HG02840 (cell line): Measurements from ENCODE around the gene FLRT1.

Experiments used
- ATAC-seq: cut with Tn5 transposase; IDR thresholded peaks from one replicate; pipeline ENCODE4 v1.9.1; 2021; ENCODE audit warnings: mild to moderate bottlenecking, moderate library complexity, moderate number of reproducible peaks; ENCODE audit not compliant: unreplicated experiment, low FRiP score

The FLRT1 gene

DNA sequence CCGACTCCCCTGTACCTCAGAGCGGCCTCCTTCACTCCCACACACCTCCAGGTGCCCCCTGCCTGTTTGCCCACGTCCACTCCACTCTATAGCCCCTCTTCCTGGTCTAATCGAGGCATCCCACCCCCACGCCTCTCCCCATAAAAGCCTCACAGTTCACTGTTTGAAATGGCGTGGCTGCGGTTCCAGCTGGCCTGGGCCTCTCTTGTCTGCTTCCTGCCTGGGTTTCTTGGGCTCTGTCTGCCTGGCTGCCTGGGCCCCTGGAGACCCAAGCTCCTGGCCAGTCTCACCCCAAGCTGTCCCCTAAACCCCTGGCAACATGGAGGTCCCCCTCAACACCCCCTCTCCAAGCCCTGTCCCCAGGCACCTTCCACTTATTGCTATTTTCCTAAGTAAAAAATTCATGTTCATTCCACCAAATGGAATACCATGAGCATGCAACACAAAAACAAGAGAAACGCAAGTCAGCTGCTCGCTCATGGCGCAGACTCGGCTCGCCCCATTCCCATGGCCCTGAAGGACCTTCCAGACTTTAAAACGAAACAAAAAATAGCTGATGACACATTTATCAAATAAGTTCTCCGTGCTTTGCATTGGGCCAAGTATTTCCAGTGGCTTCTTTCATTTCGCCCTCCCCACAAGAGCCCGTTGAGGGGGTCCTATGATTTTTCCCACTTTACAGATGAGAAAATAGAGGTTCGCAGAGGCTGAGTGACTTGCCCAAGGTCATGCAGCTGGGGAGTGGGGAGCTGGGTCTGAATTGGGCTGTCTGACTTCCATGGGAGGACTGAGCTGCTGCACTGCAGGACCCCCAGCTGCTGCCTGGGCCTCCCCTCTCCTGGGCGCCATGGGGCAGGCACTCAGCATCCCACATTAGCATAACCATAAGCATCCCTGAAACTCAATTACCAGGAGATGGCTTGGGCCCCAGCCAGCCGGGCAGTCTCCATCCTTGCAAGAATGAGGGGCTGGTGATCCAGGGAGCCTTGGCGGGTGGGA lies 11.7 kb upstream of the FLRT1 start:
- no peak for ATAC-seq

DNA sequence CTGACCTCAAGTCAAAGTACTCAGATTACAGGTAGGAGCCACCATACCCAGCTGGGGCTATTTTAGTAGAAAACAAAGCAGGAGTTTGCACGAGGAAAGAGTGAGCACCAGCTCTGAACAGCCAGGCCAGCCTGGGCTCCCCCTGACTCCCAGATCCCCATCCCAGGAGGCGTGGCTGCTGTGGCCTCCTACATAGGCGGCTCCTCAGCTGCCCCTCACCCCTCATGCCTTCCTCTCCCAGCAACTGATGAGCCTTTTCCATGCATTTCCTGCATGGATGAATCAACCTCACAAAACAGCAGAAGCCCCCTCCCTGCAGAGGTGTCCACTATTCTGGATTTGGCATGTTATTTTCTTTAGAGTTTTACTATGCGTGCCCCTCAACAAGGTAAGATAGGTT lies 10.5 kb upstream of the FLRT1 start:
- no peak for ATAC-seq

- no peak for ATAC-seq
Observed at GRCh38 chr11:64026575-64027205, 9.0 kb upstream of the FLRT1 start.

GRCh38 chr11:64027651-64028397 lies 7.9 kb upstream of the FLRT1 start:
- no peak for ATAC-seq

- ATAC-seq = no peak
Observed at GRCh38 chr11:64028398-64029115, 7.2 kb upstream of the FLRT1 start.

GRCh38 chr11:64029773-64030172 lies 6.0 kb upstream of the FLRT1 start:
- no peak for ATAC-seq

DNA sequence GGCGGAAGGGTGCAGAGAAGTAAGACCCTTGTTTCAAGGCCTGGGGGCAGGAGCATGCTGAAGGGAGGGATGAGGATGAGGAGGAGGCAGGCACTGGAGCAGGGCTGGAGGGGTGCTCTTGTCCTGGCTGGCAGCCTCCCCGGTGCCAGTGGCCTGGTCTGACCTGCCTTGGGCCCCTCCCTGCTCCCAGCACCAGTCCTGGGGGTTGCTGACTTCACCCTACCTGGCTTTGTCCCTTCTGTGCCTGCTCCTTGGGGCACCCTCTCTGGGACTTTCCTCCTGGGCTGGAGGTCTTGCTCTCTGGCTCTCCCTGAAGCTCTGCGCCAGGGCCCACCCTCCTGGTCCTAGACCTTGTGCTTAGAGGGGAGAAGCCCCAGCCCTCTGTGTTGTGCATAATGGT lies 4.7 kb upstream of the FLRT1 start:
- no peak for ATAC-seq

GRCh38 chr11:64032050-64032449 lies 3.7 kb upstream of the FLRT1 start:
- ATAC-seq = no peak

DNA sequence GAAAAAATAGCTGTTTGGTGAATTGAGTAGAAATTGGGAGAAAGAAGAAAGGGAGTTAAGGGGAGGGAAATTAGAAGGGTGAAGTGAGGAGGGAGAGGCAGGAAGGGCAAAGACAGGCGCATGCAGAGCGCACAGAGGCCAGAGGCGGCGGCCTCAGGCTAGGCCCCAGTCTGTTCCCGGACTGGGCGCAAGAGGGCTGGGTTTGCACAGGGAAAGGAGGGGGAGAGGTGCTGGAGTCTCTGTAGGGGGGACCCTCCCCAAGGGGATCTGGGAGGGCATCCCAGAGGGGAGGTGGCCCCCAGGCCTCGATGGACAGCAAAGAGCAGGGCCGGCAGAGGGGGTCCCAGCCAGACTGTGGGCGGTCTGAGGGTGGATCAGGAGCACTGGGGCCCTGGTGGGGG lies 1.3 kb upstream of the FLRT1 start:
- ATAC-seq = no peak

DNA sequence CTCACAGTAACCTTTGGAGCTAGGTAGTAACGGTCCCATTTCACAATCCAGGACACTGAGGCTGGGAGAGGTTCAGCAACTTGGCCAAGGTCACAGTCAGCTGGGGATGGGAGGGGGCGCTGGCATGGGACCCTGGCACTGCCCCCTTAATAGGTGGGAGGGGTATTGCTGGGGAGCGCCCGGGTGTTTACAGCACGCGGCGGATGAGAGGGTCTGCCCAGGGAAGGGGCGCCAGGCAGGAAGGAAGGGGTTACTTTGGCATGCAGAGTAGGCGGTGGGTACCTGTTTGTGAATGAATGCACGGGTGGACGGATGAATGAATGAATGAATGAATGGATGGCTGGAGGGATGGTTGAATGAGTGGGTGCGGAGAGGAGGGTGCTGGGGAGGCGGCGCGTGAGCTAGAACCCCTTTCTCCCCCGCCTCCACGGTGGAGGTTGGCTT lies 628 bp upstream of the FLRT1 start:
- no peak for ATAC-seq

DNA sequence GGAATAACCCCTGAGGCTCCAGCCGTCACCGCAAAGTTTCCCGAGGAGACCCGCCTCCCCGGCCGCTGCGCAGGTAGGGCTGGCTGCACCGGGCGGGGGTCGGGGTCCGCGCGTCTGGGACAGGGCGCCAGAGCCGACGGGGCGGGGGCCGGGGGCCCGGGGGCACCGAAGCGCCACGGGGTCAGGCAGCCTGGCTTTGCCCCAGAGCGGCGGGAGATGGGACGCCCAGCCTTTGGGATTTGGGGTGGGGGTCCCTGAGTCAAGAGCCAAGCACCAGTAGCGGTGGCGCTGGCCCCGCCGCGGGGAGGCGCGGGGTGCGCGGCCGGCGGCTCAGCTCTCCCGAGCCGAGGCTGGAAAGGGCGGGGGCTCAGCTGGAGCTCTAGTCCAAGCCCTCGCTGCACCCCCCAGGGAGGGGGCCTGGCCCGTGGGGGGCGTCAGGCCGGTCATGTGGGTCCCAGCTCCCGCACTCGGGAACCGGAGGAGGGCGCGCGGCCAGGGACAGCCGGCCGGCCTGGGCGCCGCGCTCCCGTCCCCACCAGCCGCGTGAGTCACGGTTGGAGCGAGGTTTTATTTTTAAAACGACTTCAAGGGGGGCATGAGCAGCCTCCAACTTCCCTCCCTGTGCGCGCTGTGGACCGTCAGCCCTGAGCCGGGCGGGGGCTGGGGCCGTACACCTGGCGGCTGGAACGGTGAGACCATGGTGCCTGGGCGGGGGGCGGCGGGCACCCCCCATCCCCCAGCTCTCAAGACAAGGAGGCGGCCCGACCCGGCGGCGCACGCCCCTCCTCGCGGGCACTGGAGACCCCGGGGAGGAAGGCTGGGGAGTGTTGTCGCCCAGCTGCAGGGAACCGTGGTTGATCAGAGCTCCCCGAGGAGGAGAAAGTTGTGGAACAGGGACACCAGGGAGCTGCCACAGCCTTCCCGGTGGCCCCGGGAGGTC lies 626 bp downstream of the FLRT1 start:
- no peak for ATAC-seq

DNA sequence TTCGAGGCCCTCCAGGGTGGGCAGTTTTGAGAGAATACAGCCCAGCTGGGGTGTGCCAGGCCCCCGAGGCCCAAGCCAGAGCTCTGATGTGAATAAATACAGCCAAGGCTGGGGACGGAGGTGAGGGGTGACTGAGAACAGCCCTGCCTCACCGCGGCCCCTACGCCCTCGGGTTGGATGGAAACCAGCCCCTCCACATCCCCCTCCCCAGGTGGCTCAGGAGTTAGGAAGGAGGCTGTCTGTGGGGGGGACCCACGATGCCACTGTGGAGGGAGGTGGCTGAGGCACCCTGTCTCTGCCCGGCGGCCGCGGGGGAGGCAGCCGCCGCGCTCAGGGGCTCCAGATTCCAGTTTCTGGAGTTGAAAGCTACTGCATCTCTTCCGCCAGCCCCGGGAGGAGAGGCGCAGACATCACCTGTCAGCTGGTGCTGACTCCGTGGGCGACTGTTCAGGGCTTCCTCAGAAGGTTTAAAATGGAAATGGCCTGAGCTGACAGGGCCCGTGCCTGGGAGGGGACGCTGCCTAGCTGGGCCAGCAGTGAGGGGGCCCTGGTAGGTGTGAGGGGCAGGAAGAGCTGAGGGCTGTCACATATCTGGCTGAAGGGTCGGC lies 1.4 kb downstream of the FLRT1 start:
- ATAC-seq = no peak

GRCh38 chr11:64038500-64038899 lies 2.8 kb downstream of the FLRT1 start:
- ATAC-seq = no peak

- no peak for ATAC-seq
Observed at GRCh38 chr11:64039012-64039665, 3.4 kb downstream of the FLRT1 start.

DNA sequence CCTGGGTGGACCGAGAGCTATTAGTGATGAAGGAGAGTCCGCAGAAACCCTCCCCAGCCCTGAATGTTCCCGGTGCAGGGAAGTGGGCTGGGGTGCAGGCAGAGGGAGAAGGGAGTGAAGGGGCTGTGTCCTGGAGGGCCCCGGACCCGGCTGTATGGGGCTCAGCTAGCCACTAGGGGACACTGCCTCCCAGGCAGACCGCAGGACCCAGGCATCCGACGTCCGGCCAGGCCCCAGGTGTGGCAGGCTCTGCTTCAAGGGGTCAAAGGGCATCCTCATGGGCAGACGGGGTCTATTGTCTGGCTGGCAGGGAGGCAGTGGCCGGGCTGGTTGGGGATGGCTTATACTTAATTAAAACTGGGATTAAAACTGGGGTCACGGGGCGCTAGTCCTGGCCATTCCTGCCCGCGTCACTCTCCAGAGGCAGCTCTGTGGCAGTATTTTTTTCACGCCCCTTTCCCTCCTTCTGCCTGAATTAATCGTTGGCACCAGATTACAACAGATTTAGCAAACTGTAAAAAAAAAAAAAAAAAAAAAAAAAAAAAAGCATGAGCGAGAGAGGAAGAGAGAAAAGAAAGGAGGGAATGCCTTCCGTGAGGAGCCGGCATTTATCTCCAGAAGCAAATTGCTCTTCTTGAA lies 5.1 kb downstream of the FLRT1 start:
- ATAC-seq = no peak

- ATAC-seq = no peak
Observed at GRCh38 chr11:64041846-64042245, 6.1 kb downstream of the FLRT1 start.

DNA sequence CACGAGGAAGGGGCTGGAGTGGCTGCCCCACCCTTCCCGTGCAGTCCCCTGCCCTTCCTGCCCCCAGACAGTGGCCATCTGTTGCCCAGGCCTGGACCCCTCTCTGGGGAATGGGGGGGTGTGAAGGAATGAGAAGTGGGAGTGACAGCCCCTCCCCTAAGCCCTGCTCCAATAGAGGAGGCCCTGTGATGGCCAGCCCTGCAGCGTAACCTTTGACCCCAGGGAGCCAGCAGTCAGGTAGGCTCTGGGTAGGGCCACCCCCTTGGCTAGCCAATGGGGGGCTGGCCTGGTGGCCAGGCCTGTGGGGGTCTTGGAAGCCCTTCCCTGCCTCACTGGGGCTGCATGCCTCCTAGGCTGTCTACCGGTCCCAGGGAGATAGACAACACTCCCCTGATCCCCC lies 6.6 kb downstream of the FLRT1 start:
- no peak for ATAC-seq

DNA sequence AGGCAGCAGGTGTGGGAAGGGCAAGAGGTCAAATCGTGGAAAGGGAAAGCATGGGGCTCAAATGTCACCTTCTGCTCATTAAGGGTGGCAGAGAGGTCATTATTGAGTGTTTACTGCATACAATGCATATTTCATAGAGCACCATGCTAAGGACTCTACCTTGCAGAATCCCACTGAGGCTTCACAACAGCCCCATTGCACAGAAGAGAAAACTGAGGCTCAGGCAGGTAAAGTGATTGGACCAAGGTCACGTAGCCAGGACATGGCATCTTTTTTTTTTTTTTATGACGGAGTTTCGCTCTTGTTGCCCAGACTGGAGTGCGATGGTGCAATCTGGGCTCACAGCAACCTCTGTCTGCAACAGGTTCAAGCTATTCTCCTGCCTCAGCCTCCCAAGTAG lies 7.8 kb downstream of the FLRT1 start:
- no peak for ATAC-seq
